KMS-11 (cell line): Measurements from ENCODE around the gene KCNN3.

Source experiments
- H2AFZ ChIP-seq: fragments of 200-600 bp; sonication (generic); 2 replicates; pipeline ENCODE4 v1.6.1; 2016; ENCODE audit warnings: antibody characterized with exemption, mixed run types, low read depth
- H3K27ac ChIP-seq: fragments of 200-600 bp; sonication (generic); 2 replicates; pipeline ENCODE4 v1.6.1; 2016; ENCODE audit warnings: mild to moderate bottlenecking, mixed run types
- H3K27me3 ChIP-seq: fragments of 200-600 bp; sonication (generic); 2 replicates; pipeline ENCODE4 v1.6.1; 2017; ENCODE audit warnings: mild to moderate bottlenecking, low read depth, mixed run types, moderate library complexity; ENCODE audit not compliant: insufficient read depth
- H3K36me3 ChIP-seq: fragments of 200-600 bp; sonication (generic); 2 replicates; pipeline ENCODE4 v1.6.1; 2017; ENCODE audit warnings: mild to moderate bottlenecking, mixed run types; ENCODE audit not compliant: insufficient read depth
- H3K4me1 ChIP-seq: fragments of 200-600 bp; sonication (generic); 2 replicates; pipeline ENCODE4 v1.6.1; 2016; ENCODE audit warnings: mild to moderate bottlenecking, low read depth, mixed run types; ENCODE audit not compliant: poor library complexity, severe bottlenecking
- H3K4me2 ChIP-seq: fragments of 200-600 bp; sonication (generic); 2 replicates; pipeline ENCODE4 v1.7.0; 2016; ENCODE audit warnings: mild to moderate bottlenecking, mixed run types
- H3K4me3 ChIP-seq: fragments of 200-600 bp; sonication (generic); IDR thresholded peaks from 2 replicates; pipeline ENCODE4 v1.6.1; 2017; ENCODE audit warnings: low read depth, low read length, mixed read lengths; ENCODE audit not compliant: insufficient read depth
- H3K79me2 ChIP-seq: fragments of 200-600 bp; sonication (generic); 2 replicates; pipeline ENCODE4 v1.6.1; 2016; ENCODE audit warnings: low read depth, mixed run types; ENCODE audit not compliant: insufficient read depth
- H3K9ac ChIP-seq: fragments of 200-600 bp; sonication (generic); 2 replicates; pipeline ENCODE4 v1.6.1; 2016; ENCODE audit warnings: mild to moderate bottlenecking, mixed run types
- H4K20me1 ChIP-seq: fragments of 200-600 bp; sonication (generic); 2 replicates; pipeline ENCODE4 v1.6.1; 2016; ENCODE audit warnings: mild to moderate bottlenecking, mixed run types; ENCODE audit not compliant: insufficient read depth
- CTCF ChIP-seq: fragments of 200-600 bp; sonication (generic); conservative IDR thresholded peaks from 2 replicates; pipeline ENCODE4 v1.6.1; 2017; ENCODE audit warnings: low read depth, mild to moderate bottlenecking, antibody characterized with exemption, low read length, moderate library complexity, mixed read lengths

KCNN3 gene

GRCh38 chr1:154779551-154780189 lies 90.4 kb downstream of the KCNN3 start:
- no peaks in the 10 kb centered on the region for H4K20me1 ChIP-seq
- H3K4me1 ChIP-seq: peaks cover 37% of the 10 kb centered on the region
- H3K27ac ChIP-seq: no peak overlapping the region
- H3K9ac ChIP-seq: no peak overlapping the region
- no peak overlapping the region for H2AFZ ChIP-seq
- H3K36me3 ChIP-seq: no peaks in the 10 kb centered on the region
- TF ChIP-seq CTCF: no peak
- H3K79me2 ChIP-seq: no peaks in the 10 kb centered on the region
- H3K27me3 ChIP-seq: no peaks in the 10 kb centered on the region
- no peak overlapping the region for H3K4me2 ChIP-seq
- no peak overlapping the region for H3K4me3 ChIP-seq

GRCh38 chr1:154778944-154779343 lies 91.1 kb downstream of the KCNN3 start:
- Histone ChIP-seq H4K20me1 (no peaks in the 10 kb centered on the region), H3K36me3 (no peaks in the 10 kb centered on the region), H3K4me1 (peaks cover 33% of the 10 kb centered on the region), H3K9ac (no peak overlapping the region), H2AFZ (no peak overlapping the region), H3K4me2 (no peak overlapping the region), H3K27ac (no peak overlapping the region), H3K79me2 (no peaks in the 10 kb centered on the region), H3K27me3 (no peaks in the 10 kb centered on the region), H3K4me3 (no peak overlapping the region)
- no peak for TF ChIP-seq CTCF

DNA sequence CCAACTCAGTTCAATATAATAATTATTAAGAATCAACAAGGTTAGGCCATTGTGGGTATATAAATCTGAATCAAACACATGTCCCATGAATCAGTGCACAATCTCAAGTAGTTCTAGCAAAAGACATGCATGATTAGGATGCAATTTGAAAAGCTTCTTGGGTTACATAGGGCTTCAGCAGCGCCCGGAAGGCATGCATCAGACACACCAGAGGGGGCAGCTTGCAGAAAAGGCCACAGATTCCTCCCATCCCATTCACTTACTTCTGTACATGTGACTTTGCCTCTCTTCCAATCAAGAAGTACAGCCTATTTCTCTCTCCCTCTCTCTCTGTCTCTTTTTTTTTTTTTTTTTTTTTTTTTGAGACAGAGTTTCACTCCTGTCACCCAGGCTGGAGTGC lies 91.8 kb downstream of the KCNN3 start:
- Histone ChIP-seq H4K20me1 (no peaks in the 10 kb centered on the region), H2AFZ (no peak overlapping the region), H3K36me3 (no peaks in the 10 kb centered on the region), H3K4me2 (no peak overlapping the region), H3K4me1 (peaks cover 33% of the 10 kb centered on the region), H3K27me3 (no peaks in the 10 kb centered on the region), H3K9ac (no peak overlapping the region), H3K79me2 (no peaks in the 10 kb centered on the region), H3K27ac (no peak overlapping the region), H3K4me3 (no peak overlapping the region)
- TF ChIP-seq CTCF: no peak

GRCh38 chr1:154777781-154778180 lies 92.3 kb downstream of the KCNN3 start:
- Histone ChIP-seq H3K4me1 (peaks cover 31% of the 10 kb centered on the region), H3K4me2 (no peak overlapping the region), H3K27ac (no peak overlapping the region), H3K4me3 (no peak overlapping the region), H3K79me2 (no peaks in the 10 kb centered on the region), H4K20me1 (no peaks in the 10 kb centered on the region), H3K27me3 (no peaks in the 10 kb centered on the region), H2AFZ (no peak overlapping the region), H3K36me3 (no peaks in the 10 kb centered on the region), H3K9ac (no peak overlapping the region)
- no peak for TF ChIP-seq CTCF
